Mucosa of descending colon (tissue), 3 donors: ENCODE measurements around the gene TTC6. TPM values are rescaled to one million over a fixed set of nuclear protein-coding genes. Genes with fewer than 3 reads are reported as not detected.

ENCODE experiments used
- ATAC-seq: fragments of 200-7000 bp; cut with Tn5 transposase; one replicate; pipeline ENCODE4 v1.9.1; 2020; ENCODE audit warnings: mild to moderate bottlenecking, moderate library complexity
- DNase-seq, 3 donors: peaks; one replicate each; pipeline ENCODE4 v3.0.0-alpha.2; 2020
- H3K36me3 ChIP-seq: fragments of 200-600 bp; one replicate; pipeline ENCODE4 v1.8.0; 2021; ENCODE audit warnings: low read depth, mild to moderate bottlenecking
- H3K4me1 ChIP-seq: fragments of 200-600 bp; one replicate; pipeline ENCODE4 v1.8.0; 2021; ENCODE audit warnings: low read depth, mild to moderate bottlenecking
- H3K4me3 ChIP-seq: fragments of 200-600 bp; one replicate; pipeline ENCODE4 v1.8.0; 2021; ENCODE audit warnings: mild to moderate bottlenecking
- H3K9me3 ChIP-seq: fragments of 200-600 bp; one replicate; pipeline ENCODE4 v1.8.0; 2021; ENCODE audit warnings: mild to moderate bottlenecking
- intact Hi-C, 2 donors: fragments of 100-400 bp; cut with DNase I in 1 of 2; cut with micrococcal nuclease in 1 of 2; formaldehyde crosslinking; loops; one replicate each; pipeline versions ENCODE4 v1.11.0 to v1.11.1; 2022; cut with DNase I, micrococcal nuclease
- long read RNA-seq, 2 donors: library from polyadenylated mRNA; unstranded; transcript quantifications; one replicate each; pipeline ENCODE4 v2.0.0, GENCODE V29; 2019 to 2021
- total RNA-seq, 3 donors: library from RNA; stranded (reverse); fragmentation: NEBNext Ultra II Directional in 2 of 3; extraction: Animal tissue kit (Norgen Biotek cat#: 25700) in 2 of 3; gene quantifications; one replicate each; pipeline versions ENCODE4 v1.2.1 to v1.2.4, GENCODE V29; 2021 to 2023
- TF ChIP-seq, protein P1 (sequence below): fragments of 200-600 bp; IDR thresholded peaks from one replicate; pipeline ENCODE4 v1.8.0; 2022; ENCODE audit warnings: antibody characterized with exemption, mild to moderate bottlenecking
- donor health status: DM: no; HTN: no; CAD: no; lungs with moderate emphysema.
- donor health status: DM: no; HTN: no; CAD: no.
- donor health status: DM: no; HTN: yes; CAD: no.

The TTC6 gene, protein sequence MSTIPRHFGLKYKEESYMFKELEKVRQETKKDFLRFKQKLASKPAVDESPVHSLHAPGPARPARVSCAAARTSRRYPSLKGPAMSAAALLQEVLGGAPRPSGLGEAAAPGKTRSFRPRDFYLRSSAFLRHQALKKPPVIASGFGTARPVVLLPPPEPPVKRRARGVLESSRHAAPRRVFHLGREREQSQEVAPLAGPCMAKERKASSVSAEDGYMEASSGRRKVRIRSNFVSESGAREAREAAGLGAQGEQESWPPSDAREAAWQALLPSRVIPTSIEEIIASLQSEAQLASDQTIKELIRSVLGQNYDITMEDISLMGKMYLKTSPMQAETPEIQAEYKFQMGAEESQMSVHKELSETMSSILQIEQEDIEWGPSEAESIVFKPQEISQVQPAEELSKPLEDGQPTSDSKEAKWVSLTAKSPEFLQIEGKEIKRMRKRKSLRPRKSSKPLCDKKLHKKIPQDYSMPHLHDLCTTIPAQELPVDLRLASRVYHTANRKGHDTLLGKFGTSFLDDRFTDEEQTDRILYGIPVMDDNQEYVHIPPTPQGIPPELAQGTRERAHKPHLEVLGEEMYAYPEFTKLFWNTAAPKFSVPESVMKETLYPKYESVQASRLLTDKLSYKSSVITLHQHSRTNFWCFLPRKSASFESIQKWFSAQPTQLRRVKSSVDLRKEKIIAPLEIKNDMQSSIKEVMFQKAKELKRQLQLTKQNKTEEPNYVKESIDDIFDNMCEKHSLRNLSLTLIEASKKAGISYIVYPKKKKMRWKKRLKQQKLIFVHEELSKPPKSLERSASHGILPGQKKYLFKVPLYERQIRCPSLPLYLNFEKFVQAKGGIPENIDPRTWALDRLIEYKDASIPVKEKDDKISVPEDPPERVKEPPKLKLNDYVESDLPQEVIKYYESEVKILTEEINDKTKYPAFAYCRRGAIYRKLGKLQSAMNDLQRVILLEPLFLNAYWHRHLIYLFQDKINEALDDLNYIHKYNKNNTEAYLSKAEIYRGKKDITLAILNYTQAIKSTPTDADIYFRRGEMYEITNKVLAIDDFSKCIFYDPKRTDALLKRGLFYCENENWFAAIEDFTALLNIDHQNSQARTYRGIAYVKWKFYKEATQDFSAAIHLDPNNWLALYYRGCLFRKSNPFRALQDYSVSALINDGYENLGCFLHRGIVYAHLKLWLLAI (N-terminal part only)
- 1 to 10 TPM; 1.7 to 9.2 (median 4.8) TPM for total RNA-seq
- long read RNA-seq, donor 1, partial matches to known transcripts, result 0 of 2 reads
- long read RNA-seq, donor 1, other reads (novel, unspliced or antisense), result 2 of 2 reads
- long read RNA-seq, donor 2, partial matches to known transcripts, result 0 of 2 reads
- long read RNA-seq, donor 2, other reads (novel, unspliced or antisense), result 1 of 2 reads

DNA sequence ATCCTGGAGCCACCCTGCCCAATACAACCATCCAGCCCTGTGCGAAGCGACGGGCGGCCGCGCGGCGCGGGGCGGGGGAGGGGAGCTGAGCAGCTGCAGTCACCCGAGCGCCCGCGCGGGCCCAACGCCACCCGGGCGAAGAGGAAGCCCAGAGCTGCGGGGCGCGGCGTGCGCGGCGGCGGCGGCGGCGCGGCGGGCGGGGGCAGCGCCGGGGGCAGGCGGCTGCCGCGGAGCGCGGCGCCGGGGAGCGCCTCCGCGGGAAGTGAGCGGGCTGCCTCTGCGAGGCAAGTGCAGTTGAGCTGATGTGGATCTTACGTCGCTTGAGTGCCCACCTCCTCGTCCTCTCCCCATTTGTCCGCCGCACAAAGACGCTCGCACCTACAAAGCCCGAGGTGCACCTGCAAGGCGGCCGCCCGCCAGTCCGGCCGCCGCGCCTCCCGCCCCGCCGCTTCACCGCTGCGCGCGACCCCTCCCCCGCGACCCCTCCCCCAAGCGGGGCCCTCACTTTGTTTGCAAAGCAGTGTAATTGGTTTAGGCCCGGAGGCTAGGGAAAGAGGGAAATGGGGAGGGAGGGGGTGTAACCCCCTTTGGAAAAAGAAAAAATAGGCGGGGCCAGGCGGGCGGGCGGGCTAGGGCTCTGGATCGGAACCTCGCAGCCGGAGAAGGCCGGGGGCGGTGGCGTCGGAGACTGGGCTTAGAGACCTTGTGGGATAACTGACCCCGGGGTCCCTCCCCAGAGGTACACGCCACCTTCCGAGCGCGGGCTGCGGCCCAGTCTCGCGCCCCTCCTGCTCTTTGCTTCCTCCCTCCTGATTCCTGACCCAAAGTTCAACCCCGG lies at the start of gene TTC6, which contains the start of gene FOXA1:
Gene TTC6, plus strand, starts transcription at position 659 of the 838 bp plus-strand sequence. CDS start 26,436 bp downstream, outside the sequence.
Gene FOXA1, minus strand, starts transcription at position 279 of the 838 bp plus-strand sequence. Its CDS starts 277 bp downstream, at position 2.
- peak within 1 kb of the TSS; percentile 54 for H3K4me3 ChIP-seq
- H3K9me3 ChIP-seq, result no peaks in the 10 kb centered on the region
- intact Hi-C loops, result loop anchor here in 1 of 2 donors (10.0 kb wide), 1 partner anchor 350 kb away; no protein-coding TSS in a partner anchor
- peaks cover 4% of the 10 kb centered on the region for H3K36me3 ChIP-seq
- TF ChIP-seq, protein P1, sequence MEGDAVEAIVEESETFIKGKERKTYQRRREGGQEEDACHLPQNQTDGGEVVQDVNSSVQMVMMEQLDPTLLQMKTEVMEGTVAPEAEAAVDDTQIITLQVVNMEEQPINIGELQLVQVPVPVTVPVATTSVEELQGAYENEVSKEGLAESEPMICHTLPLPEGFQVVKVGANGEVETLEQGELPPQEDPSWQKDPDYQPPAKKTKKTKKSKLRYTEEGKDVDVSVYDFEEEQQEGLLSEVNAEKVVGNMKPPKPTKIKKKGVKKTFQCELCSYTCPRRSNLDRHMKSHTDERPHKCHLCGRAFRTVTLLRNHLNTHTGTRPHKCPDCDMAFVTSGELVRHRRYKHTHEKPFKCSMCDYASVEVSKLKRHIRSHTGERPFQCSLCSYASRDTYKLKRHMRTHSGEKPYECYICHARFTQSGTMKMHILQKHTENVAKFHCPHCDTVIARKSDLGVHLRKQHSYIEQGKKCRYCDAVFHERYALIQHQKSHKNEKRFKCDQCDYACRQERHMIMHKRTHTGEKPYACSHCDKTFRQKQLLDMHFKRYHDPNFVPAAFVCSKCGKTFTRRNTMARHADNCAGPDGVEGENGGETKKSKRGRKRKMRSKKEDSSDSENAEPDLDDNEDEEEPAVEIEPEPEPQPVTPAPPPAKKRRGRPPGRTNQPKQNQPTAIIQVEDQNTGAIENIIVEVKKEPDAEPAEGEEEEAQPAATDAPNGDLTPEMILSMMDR, result no peak
- DNase-seq (peak; percentile 74 to 85 (median 79)), ATAC-seq (peak; percentile 32)
- peaks cover 2% of the 10 kb centered on the region for H3K4me1 ChIP-seq

DNA sequence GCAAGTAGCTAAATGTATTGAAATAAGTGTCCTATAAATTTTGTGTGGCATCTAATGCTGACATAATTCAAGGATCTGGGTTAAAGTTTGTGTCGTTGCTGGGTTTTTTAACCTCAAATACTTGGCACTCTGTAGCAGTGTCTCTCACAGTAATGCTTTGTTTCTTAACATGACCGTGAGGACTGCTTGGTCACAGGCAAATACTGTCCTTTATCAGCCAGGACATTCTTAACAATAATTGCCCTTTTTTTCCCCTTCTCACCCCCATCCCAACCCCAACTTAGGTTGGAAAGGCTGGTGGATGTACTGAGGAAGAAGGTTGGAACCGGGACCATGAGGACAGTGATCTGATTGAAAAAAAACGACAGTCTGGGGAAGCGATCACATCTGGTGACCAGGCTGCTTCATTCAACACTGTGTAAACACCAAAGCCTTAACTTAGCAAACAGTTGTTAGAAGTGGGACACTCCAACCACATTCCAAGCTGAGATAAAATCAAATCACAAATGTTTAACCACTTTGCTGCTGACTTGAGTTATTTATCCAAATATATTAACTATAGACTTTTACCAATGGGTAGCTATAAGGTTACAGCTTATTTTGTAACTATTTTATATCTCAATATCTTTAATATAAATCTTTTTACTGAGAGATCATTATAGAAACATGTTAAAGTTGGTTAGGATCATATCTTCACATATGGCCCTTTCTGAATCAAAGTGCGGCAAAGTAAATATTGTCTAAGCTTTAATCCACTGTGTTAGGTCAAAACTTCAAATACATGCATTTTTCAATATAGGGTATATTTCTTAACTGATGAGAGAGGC lies 48.6 kb upstream of the TTC6 start:
- intact Hi-C loops, result no loop called here
- Histone ChIP-seq H3K4me1 (peaks cover 4% of the 10 kb centered on the region), H3K4me3 (no peak overlapping the region), H3K9me3 (no peaks in the 10 kb centered on the region), H3K36me3 (no peaks in the 10 kb centered on the region)
- ATAC-seq (peak; percentile 95), DNase-seq (peak in 1 of 3 donors; percentile 44)
- TF ChIP-seq, protein P1, result no peak

DNA sequence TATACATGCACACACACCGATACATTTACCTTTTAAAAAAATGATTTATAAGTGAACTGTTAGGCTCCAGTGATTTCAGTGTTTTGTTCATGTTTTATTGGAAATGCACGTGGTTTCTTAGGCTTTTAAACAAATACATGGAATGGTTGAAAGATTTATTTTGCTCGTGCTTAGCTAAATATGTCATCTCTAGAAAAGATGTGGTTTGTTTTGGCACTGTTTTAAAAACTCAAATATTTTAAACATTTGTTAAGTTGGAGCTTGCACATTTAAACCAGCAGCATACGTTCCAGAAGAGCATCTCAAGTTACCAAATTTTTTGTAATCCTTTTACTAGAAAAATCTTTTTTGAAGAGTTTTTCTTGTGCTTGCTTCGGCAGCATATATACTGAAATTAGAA lies 44.9 kb upstream of the TTC6 start:
- intact Hi-C loops, result no loop called here
- TF ChIP-seq, protein P1, result no peak
- no peaks in the 10 kb centered on the region for H3K4me1 ChIP-seq
- H3K36me3 ChIP-seq, result no peaks in the 10 kb centered on the region
- no peak for ATAC-seq
- no peak overlapping the region for H3K4me3 ChIP-seq
- peaks cover 4% of the 10 kb centered on the region for H3K9me3 ChIP-seq
- no peak for DNase-seq

DNA sequence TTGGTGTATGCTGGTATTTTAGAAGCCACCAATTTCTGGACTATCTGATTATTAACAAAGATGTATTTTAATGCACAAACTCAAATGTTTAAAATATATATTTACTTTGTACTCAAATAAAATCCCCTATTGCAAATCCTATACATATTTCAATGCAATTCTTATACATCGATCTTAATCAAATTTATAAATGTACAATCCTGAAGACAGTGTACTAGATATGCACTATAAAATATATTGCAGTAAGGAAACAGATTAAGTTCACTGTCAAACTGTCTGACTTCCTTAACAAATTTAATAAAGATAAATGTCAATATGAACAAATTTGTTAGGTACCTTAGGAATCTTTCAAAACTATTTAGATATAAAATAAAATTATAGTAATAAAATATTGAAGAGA lies 44.3 kb upstream of the TTC6 start:
- H3K9me3 ChIP-seq, result peaks cover 4% of the 10 kb centered on the region
- TF ChIP-seq, protein P1, result no peak
- no peaks in the 10 kb centered on the region for H3K36me3 ChIP-seq
- H3K4me1 ChIP-seq, result no peaks in the 10 kb centered on the region
- H3K4me3 ChIP-seq, result no peak overlapping the region
- intact Hi-C loops, result no loop called here
- DNase-seq, result no peak
- ATAC-seq, result no peak
